Epidermal melanocyte (primary cell): ENCODE results near the gene GREM2.

Experiments
- DNase-seq: peaks from one replicate; pipeline ENCODE4 v3.0.0; 2011; ENCODE audit warnings: low spot score; ENCODE audit not compliant: insufficient read length

The GREM2 gene

GRCh38 chr1:240501115-240501514 is 110.8 kb downstream of the GREM2 start:
- DNase-seq = no peak

- no peak for DNase-seq
These were observed 111.3 kb downstream of the GREM2 start for GRCh38 chr1:240500647-240501046.

GRCh38 chr1:240499012-240499411 is 112.9 kb downstream of the GREM2 start:
- DNase-seq = no peak

- no peak for DNase-seq
These were observed 113.6 kb downstream of the GREM2 start for GRCh38 chr1:240498335-240498734.

GRCh38 chr1:240497908-240498307 is 114.0 kb downstream of the GREM2 start:
- DNase-seq = no peak

GRCh38 chr1:240496941-240497340 is 115.0 kb downstream of the GREM2 start:
- no peak for DNase-seq

- no peak for DNase-seq
These were observed 115.6 kb downstream of the GREM2 start for GRCh38 chr1:240496356-240496755.

- DNase-seq = no peak
These were observed 116.4 kb downstream of the GREM2 start for GRCh38 chr1:240495601-240496000.

GRCh38 chr1:240492832-240493440 is 119.0 kb downstream of the GREM2 start:
- DNase-seq = no peak

GRCh38 chr1:240491796-240492195 is 120.2 kb downstream of the GREM2 start:
- no peak for DNase-seq

- DNase-seq = no peak
These were observed 120.8 kb downstream of the GREM2 start for GRCh38 chr1:240491156-240491555.

- DNase-seq = no peak
These were observed 124.5 kb downstream of the GREM2 start for GRCh38 chr1:240487493-240487892.

- DNase-seq = no peak
These were observed 125.3 kb downstream of the GREM2 start for GRCh38 chr1:240486611-240487010.

GRCh38 chr1:240484804-240485443 is 127.0 kb downstream of the GREM2 start:
- no peak for DNase-seq

- DNase-seq = no peak
These were observed 133.4 kb downstream of the GREM2 start for GRCh38 chr1:240478536-240478935.

- no peak for DNase-seq
These were observed 136.1 kb downstream of the GREM2 start for GRCh38 chr1:240475832-240476231.

GRCh38 chr1:240474133-240474614 is 137.8 kb downstream of the GREM2 start:
- no peak for DNase-seq

GRCh38 chr1:240468656-240469055 is 143.3 kb downstream of the GREM2 start:
- DNase-seq = no peak

GRCh38 chr1:240467895-240468294 is 144.1 kb downstream of the GREM2 start:
- DNase-seq = no peak

GRCh38 chr1:240466509-240466908 is 145.4 kb downstream of the GREM2 start:
- DNase-seq = no peak

GRCh38 chr1:240465531-240465940 is 146.4 kb downstream of the GREM2 start:
- no peak for DNase-seq

GRCh38 chr1:240464099-240464498 is 147.9 kb downstream of the GREM2 start:
- no peak for DNase-seq

- DNase-seq = no peak
These were observed 149.1 kb downstream of the GREM2 start for GRCh38 chr1:240462766-240463395.
